Kidney glomerular epithelial cell (primary cell): ENCODE data around the gene POGZ.
A peak's percentile ranks its signal among the peaks of the same experiment; 100 is the strongest.

Source experiments
- DNase-seq: peaks from one replicate; lab custom pipeline; 2025; lab: John Stamatoyannopoulos, UW

The POGZ gene

GRCh38 chr1:151372058-151372934 lies 87.0 kb downstream of the POGZ start, which contains the start of gene SELENBP1:
TSS of gene SELENBP1 (minus strand) at chr1:151372705. CDS start at chr1:151372641, 64 bp downstream.
- DNase-seq: peak; percentile 11

GRCh38 chr1:151371370-151372057 lies 87.8 kb downstream of the POGZ start:
- DNase-seq: no peak

GRCh38 chr1:151370211-151370911 lies 88.9 kb downstream of the POGZ start:
- no peak for DNase-seq

- DNase-seq: no peak
These were observed 89.7 kb downstream of the POGZ start for GRCh38 chr1:151369621-151370048.

GRCh38 chr1:151369302-151369610 lies 90.0 kb downstream of the POGZ start:
- no peak for DNase-seq

GRCh38 chr1:151368393-151369301 lies 90.6 kb downstream of the POGZ start:
- no peak for DNase-seq

- DNase-seq: no peak
These were observed 91.5 kb downstream of the POGZ start for GRCh38 chr1:151367658-151368392.

GRCh38 chr1:151364996-151365395 lies 94.3 kb downstream of the POGZ start:
- DNase-seq: no peak

- no peak for DNase-seq
These were observed 96.8 kb downstream of the POGZ start for GRCh38 chr1:151362308-151363155.

- no peak for DNase-seq
These were observed 97.4 kb downstream of the POGZ start for GRCh38 chr1:151361883-151362282.

- no peak for DNase-seq
These were observed 102.6 kb downstream of the POGZ start for GRCh38 chr1:151356696-151357095.
